Measurements from ENCODE around the gene SEMA3B.

SEMA3B gene

GRCh38 chr3:50287262-50287661 is 18.3 kb downstream of the SEMA3B start:
- no peak for DNase-seq
- in situ Hi-C loops (cut with MboI; ENCODE audit: low pct_unique_long_range_greater_than_20kb, low sequenced_read_pairs) = no loop called here

GRCh38 chr3:50288387-50289007 is 19.6 kb downstream of the SEMA3B start:
- DNase-seq = no peak
- in situ Hi-C loops (cut with MboI; ENCODE audit: low pct_unique_long_range_greater_than_20kb, low sequenced_read_pairs) = no loop called here

GRCh38 chr3:50289130-50289529 is 20.2 kb downstream of the SEMA3B start:
- no peak for DNase-seq
- in situ Hi-C loops (cut with MboI; ENCODE audit: low pct_unique_long_range_greater_than_20kb, low sequenced_read_pairs) = no loop called here

GRCh38 chr3:50290161-50290641 is 21.3 kb downstream of the SEMA3B start:
- no peak for DNase-seq
- in situ Hi-C loops (cut with MboI; ENCODE audit: low pct_unique_long_range_greater_than_20kb, low sequenced_read_pairs) = no loop called here

GRCh38 chr3:50292159-50293078 is 23.5 kb downstream of the SEMA3B start, which contains the start of gene IFRD2:
Gene IFRD2 (minus strand): TSS chr3:50292429. CDS start chr3:50292274, 155 bp downstream.
- DNase-seq = peak; percentile 98
- in situ Hi-C loops (cut with MboI; ENCODE audit: low pct_unique_long_range_greater_than_20kb, low sequenced_read_pairs) = no loop called here

GRCh38 chr3:50293079-50293801 is 24.3 kb downstream of the SEMA3B start:
- in situ Hi-C loops (cut with MboI; ENCODE audit: low pct_unique_long_range_greater_than_20kb, low sequenced_read_pairs) = no loop called here
- DNase-seq = no peak

- in situ Hi-C loops (cut with MboI; ENCODE audit: low pct_unique_long_range_greater_than_20kb, low sequenced_read_pairs) = no loop called here
- no peak for DNase-seq
Measured at GRCh38 chr3:50294089-50294488, 25.1 kb downstream of the SEMA3B start.

GRCh38 chr3:50294492-50295403 is 25.8 kb downstream of the SEMA3B start:
- DNase-seq = no peak
- in situ Hi-C loops (cut with MboI; ENCODE audit: low pct_unique_long_range_greater_than_20kb, low sequenced_read_pairs) = no loop called here

GRCh38 chr3:50295553-50296431 is 26.8 kb downstream of the SEMA3B start:
- DNase-seq = no peak
- in situ Hi-C loops (cut with MboI; ENCODE audit: low pct_unique_long_range_greater_than_20kb, low sequenced_read_pairs) = no loop called here

- no peak for DNase-seq
- in situ Hi-C loops (cut with MboI; ENCODE audit: low pct_unique_long_range_greater_than_20kb, low sequenced_read_pairs) = no loop called here
Measured at GRCh38 chr3:50296721-50297383, 27.9 kb downstream of the SEMA3B start.

- in situ Hi-C loops (cut with MboI; ENCODE audit: low pct_unique_long_range_greater_than_20kb, low sequenced_read_pairs) = no loop called here
- DNase-seq = no peak
Measured at GRCh38 chr3:50297384-50297775, 28.4 kb downstream of the SEMA3B start.

GRCh38 chr3:50297896-50298725 is 29.2 kb downstream of the SEMA3B start:
- DNase-seq = no peak
- in situ Hi-C loops (cut with MboI; ENCODE audit: low pct_unique_long_range_greater_than_20kb, low sequenced_read_pairs) = no loop called here

GRCh38 chr3:50298836-50299637 is 30.1 kb downstream of the SEMA3B start, which contains the start of the genes HYAL3 and NAA80:
Gene HYAL3 (minus strand): TSS chr3:50299405. CDS start chr3:50295602, 3,803 bp downstream.
Gene NAA80 (minus strand): TSS chr3:50299405. CDS start chr3:50297463, 1,942 bp downstream.
- peak; percentile 99 for DNase-seq
- in situ Hi-C loops (cut with MboI; ENCODE audit: low pct_unique_long_range_greater_than_20kb, low sequenced_read_pairs) = no loop called here

- DNase-seq = no peak
- in situ Hi-C loops (cut with MboI; ENCODE audit: low pct_unique_long_range_greater_than_20kb, low sequenced_read_pairs) = no loop called here
Measured at GRCh38 chr3:50299638-50299928, 30.6 kb downstream of the SEMA3B start.

- peak; percentile 52 for DNase-seq
- in situ Hi-C loops (cut with MboI; ENCODE audit: low pct_unique_long_range_greater_than_20kb, low sequenced_read_pairs) = no loop called here
Measured at GRCh38 chr3:50299929-50300680, 31.2 kb downstream of the SEMA3B start.

Data from KBM-7 (cell line).